Right lung (tissue), 10 donors: ENCODE measurements around the gene LIFR. TPM values are rescaled to one million over a fixed set of nuclear protein-coding genes. Genes with fewer than 3 reads are reported as not detected.
"Not testable (repeated sequence)": the region's sequence is repeated elsewhere in the genome, so short reads cannot be mapped to it uniquely, and the experiment has no call there.

Source experiments
- DNase-seq, 2 donors: peaks; one replicate each; pipeline ENCODE4 v3.0.0-alpha.2; 2013
- long read RNA-seq, 8 donors: transcript quantifications; one replicate each; lab custom pipeline, GENCODE V29; 2026
- polyA plus RNA-seq, 5 donors: library from polyadenylated mRNA; unstranded; fragments of 120-200 nt; gene quantifications; one replicate each; pipeline versions ENCODE4 v1.2.1 to v1.2.3, GENCODE V29; 2013; ENCODE audit warnings: inconsistent platforms in 1 of 5, low replicate concordance in 1 of 5; ENCODE audit not compliant: insufficient read length in 5 of 5, insufficient read depth in 1 of 5

LIFR gene, protein sequence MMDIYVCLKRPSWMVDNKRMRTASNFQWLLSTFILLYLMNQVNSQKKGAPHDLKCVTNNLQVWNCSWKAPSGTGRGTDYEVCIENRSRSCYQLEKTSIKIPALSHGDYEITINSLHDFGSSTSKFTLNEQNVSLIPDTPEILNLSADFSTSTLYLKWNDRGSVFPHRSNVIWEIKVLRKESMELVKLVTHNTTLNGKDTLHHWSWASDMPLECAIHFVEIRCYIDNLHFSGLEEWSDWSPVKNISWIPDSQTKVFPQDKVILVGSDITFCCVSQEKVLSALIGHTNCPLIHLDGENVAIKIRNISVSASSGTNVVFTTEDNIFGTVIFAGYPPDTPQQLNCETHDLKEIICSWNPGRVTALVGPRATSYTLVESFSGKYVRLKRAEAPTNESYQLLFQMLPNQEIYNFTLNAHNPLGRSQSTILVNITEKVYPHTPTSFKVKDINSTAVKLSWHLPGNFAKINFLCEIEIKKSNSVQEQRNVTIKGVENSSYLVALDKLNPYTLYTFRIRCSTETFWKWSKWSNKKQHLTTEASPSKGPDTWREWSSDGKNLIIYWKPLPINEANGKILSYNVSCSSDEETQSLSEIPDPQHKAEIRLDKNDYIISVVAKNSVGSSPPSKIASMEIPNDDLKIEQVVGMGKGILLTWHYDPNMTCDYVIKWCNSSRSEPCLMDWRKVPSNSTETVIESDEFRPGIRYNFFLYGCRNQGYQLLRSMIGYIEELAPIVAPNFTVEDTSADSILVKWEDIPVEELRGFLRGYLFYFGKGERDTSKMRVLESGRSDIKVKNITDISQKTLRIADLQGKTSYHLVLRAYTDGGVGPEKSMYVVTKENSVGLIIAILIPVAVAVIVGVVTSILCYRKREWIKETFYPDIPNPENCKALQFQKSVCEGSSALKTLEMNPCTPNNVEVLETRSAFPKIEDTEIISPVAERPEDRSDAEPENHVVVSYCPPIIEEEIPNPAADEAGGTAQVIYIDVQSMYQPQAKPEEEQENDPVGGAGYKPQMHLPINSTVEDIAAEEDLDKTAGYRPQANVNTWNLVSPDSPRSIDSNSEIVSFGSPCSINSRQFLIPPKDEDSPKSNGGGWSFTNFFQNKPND
- polyA plus RNA-seq = 100 to 1,000 TPM; 113 to 233 (median 193) TPM
- long read RNA-seq, donor 1, full-length matches to known transcripts = 9 of 26 reads
- long read RNA-seq, donor 1, partial matches to known transcripts = 17 of 26 reads
- long read RNA-seq, donor 1, other reads (novel, unspliced or antisense) = 0 of 26 reads
- long read RNA-seq, donor 2, full-length matches to known transcripts = 6 of 11 reads
- long read RNA-seq, donor 2, partial matches to known transcripts = 5 of 11 reads
- long read RNA-seq, donor 2, other reads (novel, unspliced or antisense) = 0 of 11 reads
- long read RNA-seq, donor 3, full-length matches to known transcripts = 4 of 10 reads
- long read RNA-seq, donor 3, partial matches to known transcripts = 6 of 10 reads
- long read RNA-seq, donor 3, other reads (novel, unspliced or antisense) = 0 of 10 reads
- long read RNA-seq, donor 4, full-length matches to known transcripts = 9 of 14 reads
- long read RNA-seq, donor 4, partial matches to known transcripts = 5 of 14 reads
- long read RNA-seq, donor 4, other reads (novel, unspliced or antisense) = 0 of 14 reads
- long read RNA-seq, donor 5, full-length matches to known transcripts = 11 of 61 reads
- long read RNA-seq, donor 5, partial matches to known transcripts = 50 of 61 reads
- long read RNA-seq, donor 5, other reads (novel, unspliced or antisense) = 0 of 61 reads
- long read RNA-seq, donor 6, full-length matches to known transcripts = 15 of 26 reads
- long read RNA-seq, donor 6, partial matches to known transcripts = 11 of 26 reads
- long read RNA-seq, donor 6, other reads (novel, unspliced or antisense) = 0 of 26 reads
- long read RNA-seq, donor 7, full-length matches to known transcripts = 16 of 23 reads
- long read RNA-seq, donor 7, partial matches to known transcripts = 7 of 23 reads
- long read RNA-seq, donor 7, other reads (novel, unspliced or antisense) = 0 of 23 reads
- long read RNA-seq, donor 8, full-length matches to known transcripts = 3 of 3 reads
- long read RNA-seq, donor 8, partial matches to known transcripts = 0 of 3 reads
- long read RNA-seq, donor 8, other reads (novel, unspliced or antisense) = 0 of 3 reads

DNA sequence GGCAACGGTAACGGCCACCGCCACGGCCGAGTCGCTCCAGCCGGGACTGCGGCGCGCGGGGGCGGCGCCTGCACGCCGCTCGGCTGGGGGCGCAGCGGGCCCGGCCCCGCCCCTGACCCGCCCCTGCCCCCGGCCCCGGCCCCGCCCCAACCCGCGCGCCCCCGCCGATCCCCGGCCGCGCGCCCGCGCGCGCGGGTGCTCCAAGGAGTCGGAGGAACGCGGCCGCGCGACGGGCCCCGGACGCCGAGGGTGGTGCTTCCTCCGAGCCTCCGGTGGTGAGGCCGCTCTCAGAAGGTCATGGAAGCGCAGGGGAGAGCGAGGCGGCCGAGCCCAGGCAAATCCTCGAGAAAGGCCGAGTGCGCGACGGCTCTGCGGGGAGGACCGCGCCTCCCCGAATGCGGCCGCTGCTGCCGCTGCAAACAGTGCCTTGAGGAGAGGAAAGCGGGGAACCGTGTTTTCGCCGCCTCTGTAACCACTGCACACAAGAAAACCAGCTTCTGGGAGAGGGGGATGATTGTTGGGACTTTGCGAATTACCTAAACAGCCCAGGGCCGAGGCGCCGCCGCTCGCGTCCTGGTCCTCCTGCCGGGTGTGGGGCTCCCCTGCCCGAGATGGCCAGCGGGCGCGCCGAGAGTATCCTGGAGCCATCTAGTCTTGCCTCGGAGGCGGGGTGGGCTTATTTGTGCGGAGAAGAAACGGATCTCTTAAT is at the start of gene LIFR:
LIFR (minus strand) TSS at position 48 of the 709 bp plus-strand sequence. CDS start 25,999 bp downstream, outside the sequence.
- DNase-seq = peak; percentile 86 to 87

DNA sequence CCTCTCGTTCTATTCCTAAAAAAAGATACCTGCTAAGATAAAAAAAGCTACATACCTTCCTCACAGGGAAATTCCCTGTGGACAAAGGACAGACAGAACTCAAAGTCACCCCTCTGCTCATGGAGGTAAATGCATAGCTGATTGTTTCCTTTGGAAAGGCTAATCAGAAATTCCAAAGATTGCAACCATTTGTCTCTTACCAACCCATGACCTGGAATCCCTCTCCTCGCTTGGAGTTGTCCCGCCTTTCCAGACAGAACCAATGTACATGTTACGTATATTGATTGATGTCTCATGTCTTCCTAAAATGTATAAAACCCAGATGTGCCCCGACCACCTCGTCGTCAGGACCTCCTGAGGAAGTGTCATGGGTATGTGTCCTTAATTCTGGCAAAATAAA is 49.2 kb upstream of the LIFR start:
- DNase-seq = no peak

DNA sequence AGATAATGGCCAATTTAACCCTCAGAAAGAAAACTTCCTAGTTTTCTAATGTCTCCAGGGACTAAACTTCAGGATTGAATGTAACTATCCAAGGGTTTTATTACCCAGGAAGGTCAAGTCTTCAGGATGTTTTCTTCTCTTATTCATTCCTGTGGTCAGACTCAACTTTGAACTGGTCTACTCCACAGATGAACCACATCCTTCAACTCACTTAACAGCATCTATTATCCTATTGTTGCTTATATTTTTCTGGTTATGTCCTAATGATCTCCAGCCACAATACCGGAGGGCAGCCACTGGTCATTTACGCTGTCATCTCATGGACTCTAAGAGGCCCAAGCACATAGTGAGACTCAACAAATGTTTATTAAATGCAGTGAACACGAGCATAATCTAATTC is 47.2 kb upstream of the LIFR start:
- no peak for DNase-seq

DNA sequence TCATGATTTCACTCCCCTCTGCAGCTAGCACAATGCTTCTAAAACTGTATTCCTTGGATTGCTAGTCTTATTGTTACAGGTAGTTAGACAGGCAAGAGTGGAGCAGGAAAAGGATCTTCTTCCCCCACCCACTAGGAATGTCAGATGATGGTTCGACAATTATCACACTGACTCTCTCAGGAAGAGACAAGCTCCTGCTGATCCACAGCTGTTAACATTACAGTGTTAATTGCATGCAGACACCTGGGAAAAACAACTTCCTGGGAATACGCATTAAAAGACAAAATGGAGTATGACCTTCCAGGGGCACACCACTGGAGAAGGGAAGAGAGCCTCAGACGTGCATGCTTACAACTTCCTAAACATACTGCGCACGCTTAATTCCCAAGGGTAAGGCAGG is 46.2 kb upstream of the LIFR start:
- no peak for DNase-seq

DNA sequence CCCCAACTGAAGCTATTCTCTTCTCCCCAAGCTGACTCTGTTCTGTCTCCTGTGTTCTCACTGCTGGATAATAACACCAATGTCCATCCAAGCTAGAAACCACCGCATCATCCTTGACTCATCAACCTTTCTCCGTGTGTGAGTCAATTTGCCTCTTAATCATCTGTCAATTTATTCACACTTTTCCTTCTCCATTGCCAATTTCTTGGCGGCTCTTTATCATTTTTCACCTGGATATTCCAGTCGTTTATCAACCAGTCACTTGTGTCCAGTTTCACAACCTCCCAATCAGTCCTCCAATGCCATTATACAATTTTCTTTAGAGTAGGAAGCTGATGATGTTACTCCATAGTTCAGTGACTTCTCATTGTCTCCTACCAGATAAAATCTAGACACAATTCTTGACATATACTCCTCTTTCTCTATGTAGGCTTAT is 45.4 kb upstream of the LIFR start:
- no peak for DNase-seq

DNA sequence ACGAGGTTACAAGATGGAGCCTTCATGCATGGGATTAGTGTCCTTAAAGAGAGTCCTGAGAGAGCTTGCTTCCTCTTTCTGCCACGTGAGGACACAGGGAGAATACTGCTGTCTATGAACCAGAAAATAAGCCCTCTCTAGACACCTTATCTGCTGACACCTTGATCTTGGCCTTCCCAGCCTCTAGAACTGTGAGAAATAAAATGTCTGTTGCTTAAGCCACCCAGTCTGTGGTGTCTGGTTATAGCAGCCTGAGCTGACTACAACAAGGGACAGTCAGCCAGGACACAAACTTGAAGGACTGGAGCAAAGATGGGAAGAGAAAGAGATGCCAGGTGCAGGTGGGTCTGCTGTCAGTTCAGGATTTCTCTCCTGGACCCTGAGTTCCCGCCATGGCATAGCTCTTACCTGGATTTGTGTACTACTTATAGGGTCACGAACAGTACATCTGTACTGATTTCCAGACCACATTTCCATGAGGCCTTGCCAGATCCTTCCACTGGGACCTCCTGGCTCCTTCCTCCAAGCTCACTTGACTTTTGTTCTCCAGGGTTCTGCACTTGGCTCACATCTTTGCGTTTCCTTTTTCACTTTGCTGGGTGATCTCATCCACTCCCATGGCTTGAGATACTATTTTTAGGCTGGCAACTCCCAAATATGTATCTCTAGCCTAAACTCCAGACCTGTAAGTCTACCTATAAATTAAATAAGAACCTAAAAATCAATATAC is 44.9 kb upstream of the LIFR start:
- no peak for DNase-seq

DNA sequence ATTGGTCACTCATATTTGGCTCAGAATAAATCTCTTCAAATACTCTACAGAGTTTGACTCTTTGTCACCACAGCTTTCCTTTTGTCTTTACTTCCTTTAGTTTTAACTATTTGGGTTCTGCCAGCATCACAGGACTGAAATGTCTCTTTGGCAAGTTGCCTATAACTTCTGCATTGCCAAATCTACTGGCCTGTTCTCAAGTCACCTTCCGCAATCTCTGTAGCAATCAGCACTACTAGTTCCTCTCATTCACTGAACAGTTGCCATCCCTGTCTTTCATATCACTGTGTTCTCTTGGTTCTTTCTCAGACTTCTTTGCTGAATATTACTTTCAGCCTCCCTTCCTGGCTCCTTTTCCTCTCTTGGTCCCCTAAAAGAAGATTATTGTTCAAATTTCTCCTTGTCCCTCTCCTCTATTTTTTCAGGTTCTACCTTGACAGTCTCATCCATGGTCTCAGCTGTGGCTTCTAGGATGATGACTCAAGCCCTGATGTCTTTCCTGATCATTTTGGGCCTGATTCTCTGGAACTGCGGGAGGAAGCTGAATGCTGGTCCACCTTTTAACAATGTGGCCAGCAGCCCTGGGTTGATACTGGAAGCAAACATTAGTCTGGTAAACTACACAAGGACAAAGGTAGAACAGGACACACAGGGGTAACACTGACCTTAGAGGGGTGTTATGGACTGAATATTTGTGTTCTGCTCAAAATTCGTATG is 44.0 kb upstream of the LIFR start:
- no peak for DNase-seq

DNA sequence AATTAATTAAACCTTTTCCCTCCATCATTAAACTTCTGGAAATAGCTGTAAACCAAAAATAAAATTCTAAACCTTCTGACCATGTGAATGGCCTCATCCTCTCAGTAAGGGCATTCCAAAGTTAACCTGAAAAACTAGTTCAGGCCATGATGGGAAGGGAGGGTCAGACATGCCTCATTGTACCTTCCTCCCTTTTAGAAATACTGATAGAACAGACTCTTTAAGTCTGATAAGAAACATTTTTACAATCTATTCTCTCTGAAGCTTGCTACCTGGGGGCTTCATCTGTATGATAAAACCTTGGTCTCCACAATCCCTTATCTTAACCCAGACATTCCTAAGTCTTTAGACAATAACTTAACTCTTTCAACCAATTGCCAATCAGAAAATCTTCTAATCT is 43.3 kb upstream of the LIFR start:
- DNase-seq = not testable (repeated sequence)

DNA sequence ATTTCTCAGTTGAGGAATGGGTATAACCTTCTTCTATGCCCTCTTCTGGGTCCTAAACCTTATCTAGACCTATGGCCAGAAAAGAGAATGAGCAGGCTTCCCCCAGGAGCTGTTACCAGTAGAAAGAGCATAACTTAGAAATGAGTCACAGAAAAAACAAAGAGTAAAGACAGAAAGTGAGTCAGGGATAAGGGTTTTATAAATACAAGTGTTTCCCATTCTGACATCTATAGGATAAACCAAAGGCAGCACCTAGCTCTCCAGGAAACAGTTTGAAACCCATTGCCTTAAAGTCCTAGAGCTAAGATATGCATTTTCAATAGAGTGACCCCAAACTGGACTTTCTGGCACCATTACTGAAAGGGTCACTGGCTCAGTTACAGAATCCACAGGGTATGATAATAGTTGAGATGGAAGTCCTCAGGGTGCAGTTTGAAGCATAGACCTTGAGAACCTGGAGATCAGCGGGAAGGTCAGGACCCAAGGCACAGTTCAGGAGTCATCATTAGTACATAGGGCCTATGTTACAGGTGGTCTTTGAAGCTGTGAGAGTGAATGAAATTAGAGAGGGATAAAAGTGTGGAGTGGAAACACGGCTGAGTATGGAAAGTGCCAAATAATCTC is 42.7 kb upstream of the LIFR start:
- DNase-seq = no peak

DNA sequence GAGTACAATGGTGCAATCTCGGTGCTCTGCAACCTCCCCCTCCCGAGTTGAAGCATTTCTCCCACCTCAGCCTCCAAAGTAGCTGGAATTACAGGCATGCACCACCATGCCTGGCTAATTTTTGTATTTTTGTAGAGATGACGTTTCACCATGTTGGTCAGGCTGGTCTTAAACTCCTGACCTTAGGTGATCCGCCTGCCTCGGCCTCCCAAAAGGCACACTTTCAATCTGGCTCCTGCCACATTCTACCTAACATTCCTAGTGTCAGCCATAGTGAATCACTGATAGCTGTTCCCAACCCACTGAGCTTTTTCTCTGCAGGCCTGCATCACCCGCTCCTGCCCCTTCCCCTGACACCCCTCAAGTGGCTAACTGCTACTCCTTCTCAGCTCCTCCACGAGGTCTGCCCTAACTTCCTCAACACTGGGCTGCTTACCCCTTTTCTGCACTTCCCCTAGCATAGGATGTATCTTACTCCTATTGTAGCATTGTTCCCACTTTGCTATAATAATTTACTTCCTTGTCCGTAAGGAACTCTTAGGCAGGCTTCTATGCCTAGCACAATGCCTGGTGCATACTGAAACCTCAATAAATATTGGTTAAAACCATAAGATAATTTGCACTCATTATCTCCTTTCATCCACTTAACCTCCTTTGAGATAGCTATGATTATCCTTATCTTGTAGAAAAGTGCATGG is 42.0 kb upstream of the LIFR start:
- no peak for DNase-seq

DNA sequence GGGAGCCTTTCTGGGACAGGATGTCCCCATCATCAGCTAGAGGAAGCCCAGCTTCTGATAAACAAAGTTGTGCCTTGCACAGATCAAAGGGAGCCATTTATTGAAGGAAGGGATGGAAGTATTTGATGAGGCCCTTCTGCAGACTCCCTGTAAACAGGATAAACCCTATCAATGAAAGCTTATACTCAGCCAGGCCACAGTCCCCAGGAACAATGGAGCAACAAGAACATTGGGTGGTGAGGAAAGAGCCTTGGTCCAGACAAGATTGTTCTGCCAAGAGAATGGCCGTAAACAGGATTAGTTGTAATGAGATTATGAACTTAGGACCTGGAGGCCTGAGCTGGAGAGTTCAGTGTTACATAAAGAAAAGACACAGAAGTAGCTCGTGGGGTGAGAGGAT is 40.5 kb upstream of the LIFR start:
- no peak for DNase-seq

DNA sequence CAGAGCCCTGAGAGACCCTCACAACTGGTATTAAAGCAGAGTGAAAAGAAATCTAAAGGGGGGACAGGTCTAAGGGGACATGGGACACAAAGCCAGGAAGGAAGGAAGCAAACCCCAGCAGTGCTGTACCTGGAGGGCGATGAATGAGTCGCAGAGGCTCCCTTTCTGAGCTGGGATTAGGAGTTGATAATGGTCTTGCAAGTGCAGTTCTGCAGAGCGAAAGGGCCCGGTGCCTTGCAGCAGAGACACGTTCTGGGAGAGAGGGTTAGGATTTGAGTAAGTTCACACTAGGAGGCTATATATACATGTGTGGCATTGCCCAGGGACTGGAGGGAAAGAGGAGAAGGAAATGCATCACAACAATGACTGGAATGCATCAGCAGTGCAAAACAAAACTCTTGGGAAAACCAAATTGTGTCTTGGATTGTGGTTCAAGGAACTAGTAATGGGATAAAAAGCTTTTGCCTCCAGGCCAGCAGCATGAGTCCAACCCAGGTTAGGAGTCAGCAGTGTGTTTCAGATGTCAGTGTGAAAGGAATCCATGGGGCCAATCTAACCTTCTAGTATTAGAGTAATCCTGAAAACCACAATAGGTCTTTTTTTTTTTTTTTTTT is 38.8 kb upstream of the LIFR start:
- DNase-seq = no peak

DNA sequence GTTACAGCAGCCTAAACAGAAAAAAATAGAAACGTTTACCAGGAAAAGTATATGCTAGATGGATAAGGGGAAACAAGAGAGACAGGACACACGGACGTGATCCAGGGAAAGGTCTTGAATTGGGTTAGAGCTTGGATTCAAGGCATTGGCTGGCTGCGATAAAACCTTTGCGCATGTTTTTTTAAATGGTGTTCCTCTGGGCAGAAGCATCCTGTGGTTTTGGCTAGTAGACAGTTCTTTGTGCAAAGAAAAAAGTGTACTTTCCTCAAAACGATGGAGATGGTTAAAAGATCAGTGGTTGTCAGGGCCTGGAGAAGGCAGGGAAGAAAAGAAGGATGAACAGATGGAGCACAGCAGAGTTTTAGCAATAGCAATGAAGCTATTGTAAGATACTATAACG is 37.5 kb upstream of the LIFR start:
- DNase-seq = no peak

DNA sequence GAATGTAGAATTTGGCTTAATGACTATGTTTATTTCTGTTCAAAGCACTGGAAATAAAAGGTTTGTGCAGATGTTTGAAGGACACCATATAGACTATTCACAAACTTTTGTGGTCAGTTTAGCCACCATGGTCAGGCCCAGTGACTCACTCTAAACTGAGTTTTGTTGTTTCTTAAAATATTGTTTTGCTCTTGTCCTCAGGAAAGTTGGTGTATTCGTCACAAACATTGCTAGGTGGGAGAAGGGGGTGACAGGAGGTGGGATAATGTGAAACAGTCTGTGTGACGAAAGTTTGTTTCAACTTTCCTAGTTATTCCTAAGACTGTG is 35.0 kb upstream of the LIFR start:
- DNase-seq = no peak

DNA sequence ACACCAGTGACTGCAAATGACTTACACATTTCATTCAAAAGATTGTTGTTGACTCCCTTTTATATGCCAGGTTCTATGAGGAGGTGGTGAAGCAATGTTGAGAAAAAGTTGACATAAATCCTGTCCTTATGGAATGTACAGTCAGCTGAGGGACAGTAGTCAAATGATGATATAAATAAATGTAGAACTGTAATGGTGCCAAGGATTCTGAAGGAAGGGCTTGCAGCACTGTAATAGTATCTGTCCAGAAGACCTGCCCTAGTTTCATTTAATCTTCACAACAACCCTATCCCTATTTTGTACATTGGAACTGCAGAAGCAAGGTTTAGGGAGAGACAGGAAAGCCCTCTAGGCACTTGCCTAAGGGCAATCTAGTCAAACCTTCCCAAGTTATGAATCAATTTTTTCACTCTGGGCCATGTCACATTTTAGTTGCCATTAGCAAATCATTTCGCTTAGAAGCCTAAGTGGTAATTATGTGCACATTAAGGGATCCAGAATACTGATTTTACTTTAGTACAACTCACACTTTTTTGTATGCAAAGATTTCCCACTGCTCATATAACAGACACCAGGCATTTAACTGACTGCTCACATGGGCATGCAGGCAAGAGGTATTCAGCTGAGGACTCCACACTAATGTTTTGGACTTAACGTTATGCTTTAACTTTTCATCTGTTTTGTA is 34.5 kb upstream of the LIFR start:
- DNase-seq = no peak

DNA sequence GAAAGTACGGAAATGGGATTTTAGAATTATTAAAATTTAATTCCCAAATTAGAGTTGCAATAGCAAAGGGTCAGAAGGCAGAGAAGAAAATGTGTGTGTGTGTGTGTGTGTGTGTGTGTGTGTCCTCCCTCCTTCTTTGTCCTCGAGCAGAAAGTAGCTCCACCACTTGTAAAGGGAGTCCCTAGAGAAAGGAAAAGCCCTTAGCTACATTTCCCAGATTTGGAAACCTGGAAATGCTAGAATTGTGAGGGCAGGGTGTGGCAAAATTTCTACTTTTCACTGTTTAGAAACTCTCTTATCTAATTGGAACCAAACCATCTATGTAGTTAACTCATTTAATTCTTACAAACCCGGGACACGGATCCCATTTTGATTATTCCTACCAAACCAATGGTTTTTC is 33.2 kb upstream of the LIFR start:
- no peak for DNase-seq
